SK-N-MC (cell line): Measurements from ENCODE around the gene SV2A.

Source experiments
- EZH2 ChIP-seq: fragments of 200-600 bp; sonication (generic); IDR thresholded peaks from one replicate; pipeline ENCODE4 v1.6.1; 2017; ENCODE audit warnings: antibody characterized with exemption
- POLR2AphosphoS5 ChIP-seq: IDR thresholded peaks from 2 replicates; pipeline ENCODE4 v1.6.1; 2012; ENCODE audit warnings: mild to moderate bottlenecking, low read depth, low read length, borderline replicate concordance

GRCh38 chr1:149962039-149962647, 44.5 kb upstream of the SV2A start:
- TF ChIP-seq POLR2AphosphoS5 (no peak), EZH2 (no peak)
